ENCODE data around the gene CRAMP1. TPM values are rescaled to one million over a fixed set of nuclear protein-coding genes. Genes with fewer than 3 reads are reported as not detected.
"Not testable (repeated sequence)": the region's sequence is repeated elsewhere in the genome, so short reads cannot be mapped to it uniquely, and the experiment has no call there.

CRAMP1 gene
- total RNA-seq, 2 experiments from 2014 or later: 23.9 to 25.2 TPM

DNA sequence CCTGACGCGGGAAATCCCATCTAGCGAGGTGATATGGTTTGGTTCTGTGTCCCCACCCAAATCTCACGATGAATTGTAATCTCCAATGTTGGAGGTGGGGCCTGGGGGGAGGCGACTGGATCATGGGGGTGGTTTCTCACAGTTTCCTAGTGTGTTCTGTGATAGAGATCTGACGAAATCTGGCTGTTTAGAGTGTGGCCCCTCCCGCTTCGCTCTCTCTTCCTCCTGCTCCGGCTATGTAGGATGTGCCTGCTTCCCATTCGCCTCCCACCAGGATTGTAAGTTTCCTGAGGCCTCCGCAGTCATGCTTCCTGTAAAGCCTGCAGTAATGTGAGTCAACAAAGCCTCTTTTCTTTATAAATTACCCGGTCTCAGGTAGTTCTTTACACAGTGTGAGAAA is 31.9 kb upstream of the CRAMP1 start:
- POLR2A ChIA-PET: no interaction called here
- no peak overlapping the region for H3K27ac Mint-ChIP-seq
- no peaks in the 10 kb centered on the region for H3K9me3 Mint-ChIP-seq (ENCODE audit: insufficient read depth)
- no peak for DNase-seq
- CTCF ChIA-PET: no interaction called here
- no peak for ATAC-seq
- peaks cover 2% of the 10 kb centered on the region for H3K36me3 Mint-ChIP-seq (ENCODE audit: low read depth)
- no peak overlapping the region for H3K4me3 Mint-ChIP-seq
- no peaks in the 10 kb centered on the region for H3K27me3 Mint-ChIP-seq (ENCODE audit: low read depth)
- peaks cover 5% of the 10 kb centered on the region for H3K4me1 Mint-ChIP-seq (ENCODE audit: low read depth)

DNA sequence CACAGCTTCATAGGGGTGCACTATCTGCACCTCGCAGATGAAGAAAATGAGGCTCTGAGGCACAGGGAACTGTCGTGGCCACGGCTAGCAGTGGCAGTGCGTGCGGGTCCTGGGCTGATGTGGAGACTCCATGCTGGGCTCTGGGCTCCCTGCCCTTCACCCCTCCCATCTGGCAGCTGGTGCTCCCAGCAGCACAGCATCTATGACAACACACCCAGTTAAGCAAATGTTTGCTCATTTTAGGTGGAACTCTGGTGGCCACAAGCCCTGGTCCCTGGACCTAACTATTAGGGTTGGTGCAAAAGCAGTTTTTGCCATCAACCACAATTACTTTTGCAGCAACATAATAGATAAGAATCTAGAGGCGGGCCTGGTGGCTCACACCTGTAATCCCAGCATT is 31.2 kb upstream of the CRAMP1 start:
- CTCF ChIA-PET: no interaction called here
- ATAC-seq (no peak), DNase-seq (no peak)
- Mint-ChIP-seq H3K4me3 (no peak overlapping the region), H3K9me3 (ENCODE audit: insufficient read depth) (no peaks in the 10 kb centered on the region), H3K4me1 (ENCODE audit: low read depth) (peaks cover 5% of the 10 kb centered on the region), H3K27me3 (ENCODE audit: low read depth) (no peaks in the 10 kb centered on the region), H3K36me3 (ENCODE audit: low read depth) (peaks cover 2% of the 10 kb centered on the region), H3K27ac (no peak overlapping the region)
- POLR2A ChIA-PET: interaction anchor here (0.6 kb wide), 1 partner anchor 412 kb away, joined by 3 read pairs; no protein-coding TSS in a partner anchor

DNA sequence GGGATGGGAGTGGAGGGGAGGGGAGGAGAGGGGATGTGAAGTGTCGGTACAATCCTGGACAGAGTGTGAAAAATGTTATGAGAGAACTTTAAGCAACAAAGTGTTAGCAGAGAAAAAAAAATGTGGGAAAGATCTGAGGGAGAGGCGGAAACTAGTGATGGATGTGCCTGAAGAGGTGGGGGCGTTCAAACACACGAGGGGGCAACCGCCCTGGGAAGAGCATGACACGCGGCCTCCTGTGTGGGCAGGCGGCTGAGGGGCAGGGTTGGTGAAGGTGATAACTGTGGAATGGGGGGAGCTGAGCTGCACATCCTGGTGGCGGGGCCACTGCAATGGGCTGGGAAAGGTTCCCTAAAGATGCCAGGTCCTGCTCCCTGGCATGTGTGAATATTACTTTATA is 30.4 kb upstream of the CRAMP1 start:
- Mint-ChIP-seq H3K27me3 (ENCODE audit: low read depth) (no peaks in the 10 kb centered on the region), H3K27ac (no peak overlapping the region), H3K4me1 (ENCODE audit: low read depth) (peaks cover 5% of the 10 kb centered on the region), H3K4me3 (no peak overlapping the region), H3K9me3 (ENCODE audit: insufficient read depth) (no peaks in the 10 kb centered on the region), H3K36me3 (ENCODE audit: low read depth) (peaks cover 2% of the 10 kb centered on the region)
- ATAC-seq: no peak
- DNase-seq: no peak
- CTCF ChIA-PET: no interaction called here
- POLR2A ChIA-PET: no interaction called here

DNA sequence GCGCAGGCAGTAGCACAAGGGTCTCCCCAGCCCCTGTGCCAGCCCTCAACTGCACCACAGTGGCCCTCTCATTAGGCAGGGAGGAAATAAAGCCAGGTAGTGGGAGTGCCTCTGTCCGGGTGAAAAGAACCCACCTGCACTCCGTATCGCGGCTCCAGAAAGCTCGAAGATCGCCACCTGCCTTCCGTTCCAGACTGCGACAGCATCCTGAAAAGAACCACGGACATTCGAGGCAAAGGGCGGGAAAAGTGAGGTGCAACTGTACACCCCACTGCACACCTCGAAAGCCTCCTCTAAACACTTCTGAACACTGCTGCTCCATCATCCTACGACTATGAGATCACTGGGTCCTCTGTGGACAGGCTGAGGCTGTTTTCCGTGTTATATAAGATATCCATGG is 29.0 kb upstream of the CRAMP1 start:
- no peak for DNase-seq
- Mint-ChIP-seq H3K4me3 (no peak overlapping the region), H3K36me3 (ENCODE audit: low read depth) (peaks cover 2% of the 10 kb centered on the region), H3K4me1 (ENCODE audit: low read depth) (peaks cover 5% of the 10 kb centered on the region), H3K27ac (no peak overlapping the region), H3K27me3 (ENCODE audit: low read depth) (no peaks in the 10 kb centered on the region), H3K9me3 (ENCODE audit: insufficient read depth) (no peaks in the 10 kb centered on the region)
- CTCF ChIA-PET: no interaction called here
- no peak for ATAC-seq
- POLR2A ChIA-PET: no interaction called here

DNA sequence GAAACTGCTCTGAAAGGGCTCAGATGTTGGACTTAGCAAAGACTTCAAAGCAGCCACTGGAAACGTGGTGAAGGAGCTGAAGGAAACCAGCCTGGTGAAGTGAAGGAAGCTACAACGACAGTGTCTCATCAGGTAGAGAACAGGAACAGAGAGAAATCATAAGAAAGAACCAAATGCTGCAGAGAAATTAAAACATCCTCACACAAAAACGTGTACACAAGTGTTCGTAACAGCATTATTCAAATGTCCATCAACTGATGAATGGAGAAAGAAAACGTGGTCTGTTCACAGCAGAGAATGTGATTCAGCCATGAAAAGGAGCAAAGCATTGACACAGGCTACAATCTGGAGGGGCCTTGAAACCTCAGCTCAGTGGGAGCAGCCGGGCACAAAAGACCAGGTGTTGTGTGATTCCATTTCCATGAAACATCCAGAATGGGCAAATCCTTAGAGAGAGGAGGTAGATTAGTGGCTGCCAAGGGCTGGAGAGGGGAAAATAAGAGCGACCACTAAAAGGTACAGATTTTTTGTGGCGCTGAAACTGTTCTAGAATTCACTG is 27.2 kb upstream of the CRAMP1 start:
- Mint-ChIP-seq H3K27me3 (ENCODE audit: low read depth) (no peaks in the 10 kb centered on the region), H3K9me3 (ENCODE audit: insufficient read depth) (no peaks in the 10 kb centered on the region), H3K36me3 (ENCODE audit: low read depth) (peaks cover 2% of the 10 kb centered on the region), H3K27ac (no peak overlapping the region), H3K4me1 (ENCODE audit: low read depth) (no peaks in the 10 kb centered on the region), H3K4me3 (no peak overlapping the region)
- DNase-seq (no peak), ATAC-seq (no peak)
- ChIA-PET POLR2A (no interaction called here), CTCF (no interaction called here)

DNA sequence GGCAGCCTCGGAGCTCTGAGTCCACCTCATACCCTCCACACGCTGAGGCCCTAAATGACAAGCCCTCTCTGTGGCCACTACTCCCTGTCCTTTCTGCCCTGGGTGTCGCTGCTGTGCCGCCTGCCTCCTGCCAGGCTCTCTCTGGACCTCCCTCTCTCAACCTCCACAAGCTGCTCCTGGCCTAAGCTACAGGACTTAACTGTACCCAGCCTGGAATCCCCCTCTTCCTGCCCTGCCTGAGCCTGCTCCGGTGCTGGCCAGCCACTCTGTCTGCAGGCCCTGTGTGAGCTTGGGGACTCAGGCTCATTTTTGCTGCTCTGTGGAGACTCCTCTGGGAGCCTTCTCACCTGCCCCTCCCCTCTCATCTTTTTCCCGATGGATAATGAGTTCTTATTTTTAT is 21.8 kb upstream of the CRAMP1 start:
- no peak for ATAC-seq
- Mint-ChIP-seq H3K9me3 (ENCODE audit: insufficient read depth) (no peaks in the 10 kb centered on the region), H3K27ac (no peak overlapping the region), H3K4me1 (ENCODE audit: low read depth) (peaks cover 5% of the 10 kb centered on the region), H3K27me3 (ENCODE audit: low read depth) (no peaks in the 10 kb centered on the region), H3K4me3 (no peak overlapping the region), H3K36me3 (ENCODE audit: low read depth) (no peaks in the 10 kb centered on the region)
- CTCF ChIA-PET: no interaction called here
- DNase-seq: no peak
- POLR2A ChIA-PET: no interaction called here

DNA sequence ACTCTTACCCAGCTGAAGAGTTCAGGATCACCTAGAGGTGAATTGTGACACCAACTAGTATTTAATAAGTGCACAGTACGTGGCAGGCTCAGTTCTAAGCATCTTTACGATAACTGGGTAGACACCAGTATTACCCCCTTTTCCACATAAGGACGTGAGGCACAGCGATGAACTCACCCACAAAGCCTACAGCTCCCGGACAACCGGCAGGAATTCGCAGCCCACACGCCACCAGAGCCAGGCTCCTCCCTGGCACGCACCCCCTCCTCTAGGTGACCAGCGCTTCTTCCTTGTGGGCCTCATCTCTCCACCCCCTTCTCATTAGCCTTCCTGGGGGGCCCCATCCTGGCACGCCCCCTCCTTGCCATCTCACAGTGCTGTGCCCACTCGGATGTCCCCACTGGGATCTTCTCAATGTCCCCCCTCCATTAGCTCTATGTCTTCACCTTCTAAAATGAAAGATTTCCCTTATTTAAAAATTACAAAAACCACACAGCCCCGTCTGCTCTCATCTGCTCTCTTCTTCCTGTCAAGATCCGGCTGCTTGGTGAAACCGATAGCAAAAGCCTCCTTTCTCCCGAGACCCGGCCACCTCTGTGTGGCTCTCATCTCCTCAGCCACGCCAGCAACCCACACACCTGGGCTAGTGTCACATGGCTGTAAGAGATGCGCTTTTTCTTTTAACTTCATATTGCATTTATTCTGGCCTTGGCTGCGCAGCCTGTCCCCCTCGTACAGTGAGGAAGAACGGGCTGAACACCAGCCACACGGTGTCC is 21.0 kb upstream of the CRAMP1 start:
- no peak for ATAC-seq
- no peaks in the 10 kb centered on the region for H3K27me3 Mint-ChIP-seq (ENCODE audit: low read depth)

DNA sequence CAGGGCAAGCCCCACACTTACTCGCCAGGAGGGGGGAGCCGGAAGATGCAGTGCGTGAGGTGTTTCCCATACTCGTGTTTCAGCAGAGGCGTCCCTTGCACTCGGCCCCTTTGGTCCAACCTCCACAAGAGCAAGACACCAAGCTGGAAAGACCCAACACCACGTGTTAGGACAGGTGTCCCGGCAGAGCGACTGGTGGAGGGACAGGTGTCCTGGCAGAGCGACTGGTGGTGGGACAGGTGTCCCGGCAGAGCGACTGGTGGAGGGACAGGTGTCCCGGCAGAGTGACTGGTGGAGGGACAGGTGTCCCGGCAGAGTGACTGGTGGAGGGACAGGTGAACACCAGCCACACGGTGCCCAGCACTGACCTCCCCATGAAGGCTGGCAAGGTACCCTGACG is 19.7 kb upstream of the CRAMP1 start:
- Mint-ChIP-seq H3K9me3 (ENCODE audit: insufficient read depth) (no peaks in the 10 kb centered on the region), H3K27me3 (ENCODE audit: low read depth) (no peaks in the 10 kb centered on the region), H3K27ac (no peak overlapping the region), H3K4me1 (ENCODE audit: low read depth) (peaks cover 5% of the 10 kb centered on the region), H3K36me3 (ENCODE audit: low read depth) (no peaks in the 10 kb centered on the region), H3K4me3 (no peak overlapping the region)
- ATAC-seq: no peak
- POLR2A ChIA-PET: no interaction called here
- CTCF ChIA-PET: no interaction called here
- no peak for DNase-seq

More for the DNA sequence above, 21.0 kb upstream of the CRAMP1 start:
- CTCF ChIA-PET: no interaction called here
- H3K9me3 Mint-ChIP-seq (ENCODE audit: insufficient read depth): no peaks in the 10 kb centered on the region
- peaks cover 5% of the 10 kb centered on the region for H3K4me1 Mint-ChIP-seq (ENCODE audit: low read depth)
- no peak overlapping the region for H3K4me3 Mint-ChIP-seq
- no peaks in the 10 kb centered on the region for H3K36me3 Mint-ChIP-seq (ENCODE audit: low read depth)
- DNase-seq: no peak
- POLR2A ChIA-PET: no interaction called here
- H3K27ac Mint-ChIP-seq: no peak overlapping the region

DNA sequence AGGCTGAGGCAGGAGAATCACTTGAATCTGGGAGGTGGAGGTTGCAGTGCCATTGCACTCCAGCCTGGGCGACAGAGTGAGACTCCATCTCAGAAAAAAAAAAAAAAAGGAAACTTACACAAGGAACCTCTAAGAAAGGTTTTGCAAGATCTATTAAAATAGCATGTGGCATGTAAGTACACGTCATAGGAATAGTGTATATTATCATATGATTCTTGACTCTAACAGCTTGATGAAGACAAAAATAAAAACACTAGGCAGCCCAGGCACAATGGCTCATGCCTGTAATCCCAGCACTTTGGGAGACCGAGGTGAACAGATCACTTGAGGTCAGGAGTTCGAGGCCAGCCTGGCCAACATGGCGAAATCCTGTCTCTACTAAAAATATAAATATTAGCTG is 16.6 kb upstream of the CRAMP1 start:
- H3K27ac Mint-ChIP-seq; H3K27me3 Mint-ChIP-seq (ENCODE audit: low read depth); DNase-seq; H3K4me1 Mint-ChIP-seq (ENCODE audit: low read depth); H3K36me3 Mint-ChIP-seq (ENCODE audit: low read depth); H3K9me3 Mint-ChIP-seq (ENCODE audit: insufficient read depth); POLR2A ChIA-PET; ATAC-seq; H3K4me3 Mint-ChIP-seq: not testable (repeated sequence)
- CTCF ChIA-PET: interaction anchor here (0.7 kb wide), 1 partner anchor 232 kb away, joined by 3 read pairs; no protein-coding TSS in a partner anchor

DNA sequence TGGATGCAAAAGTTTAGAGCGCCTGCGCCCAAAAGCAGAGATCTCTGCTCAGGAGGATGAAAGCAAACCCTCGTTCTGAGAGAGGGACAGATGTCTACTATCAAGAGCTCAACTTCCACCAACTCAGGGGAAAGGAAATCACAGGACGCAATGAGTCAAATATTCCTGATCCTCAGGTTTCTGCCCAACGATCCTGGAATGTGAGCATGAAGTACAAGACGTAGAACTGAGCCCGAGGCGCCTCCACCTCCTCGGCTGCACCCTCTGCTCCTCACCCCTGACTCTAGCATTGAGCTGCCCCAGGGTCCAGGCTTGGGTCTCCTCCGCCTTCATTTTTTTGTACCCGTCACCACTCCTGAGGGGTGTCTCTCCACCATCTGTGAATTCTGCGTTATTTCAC is 15.6 kb upstream of the CRAMP1 start:
- no peak overlapping the region for H3K4me3 Mint-ChIP-seq
- ATAC-seq: no peak
- ChIA-PET CTCF (no interaction called here), POLR2A (no interaction called here)
- H3K27me3 Mint-ChIP-seq (ENCODE audit: low read depth): no peaks in the 10 kb centered on the region
- no peaks in the 10 kb centered on the region for H3K36me3 Mint-ChIP-seq (ENCODE audit: low read depth)
- no peaks in the 10 kb centered on the region for H3K9me3 Mint-ChIP-seq (ENCODE audit: insufficient read depth)
- H3K4me1 Mint-ChIP-seq (ENCODE audit: low read depth): peaks cover under 1% of the 10 kb centered on the region
- H3K27ac Mint-ChIP-seq: no peak overlapping the region
- DNase-seq: no peak

DNA sequence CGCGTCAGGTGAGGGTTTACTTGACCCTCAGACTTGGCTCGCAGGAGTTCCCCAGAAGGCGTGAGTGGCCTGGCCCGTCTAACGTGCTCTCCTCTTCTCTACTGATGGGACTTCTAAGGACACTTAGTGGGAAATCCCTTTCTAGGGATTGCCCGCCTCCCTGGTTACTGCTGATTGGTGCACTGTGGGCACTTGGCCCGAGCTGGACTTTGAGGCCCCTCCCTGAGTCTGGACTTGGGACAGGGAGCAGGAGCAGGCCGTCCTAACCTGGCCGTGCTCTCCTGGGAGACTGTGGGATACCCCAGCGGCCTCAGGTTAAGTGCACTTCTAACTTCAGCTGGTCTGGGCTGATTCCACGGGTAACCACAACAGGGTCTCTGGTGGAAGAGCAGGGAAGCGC is 15.0 kb upstream of the CRAMP1 start:
- DNase-seq: no peak
- no peak overlapping the region for H3K27ac Mint-ChIP-seq
- ChIA-PET CTCF (no interaction called here), POLR2A (no interaction called here)
- H3K27me3 Mint-ChIP-seq (ENCODE audit: low read depth): no peaks in the 10 kb centered on the region
- no peak overlapping the region for H3K4me3 Mint-ChIP-seq
- no peaks in the 10 kb centered on the region for H3K9me3 Mint-ChIP-seq (ENCODE audit: insufficient read depth)
- H3K4me1 Mint-ChIP-seq (ENCODE audit: low read depth): no peaks in the 10 kb centered on the region
- no peaks in the 10 kb centered on the region for H3K36me3 Mint-ChIP-seq (ENCODE audit: low read depth)
- no peak for ATAC-seq

DNA sequence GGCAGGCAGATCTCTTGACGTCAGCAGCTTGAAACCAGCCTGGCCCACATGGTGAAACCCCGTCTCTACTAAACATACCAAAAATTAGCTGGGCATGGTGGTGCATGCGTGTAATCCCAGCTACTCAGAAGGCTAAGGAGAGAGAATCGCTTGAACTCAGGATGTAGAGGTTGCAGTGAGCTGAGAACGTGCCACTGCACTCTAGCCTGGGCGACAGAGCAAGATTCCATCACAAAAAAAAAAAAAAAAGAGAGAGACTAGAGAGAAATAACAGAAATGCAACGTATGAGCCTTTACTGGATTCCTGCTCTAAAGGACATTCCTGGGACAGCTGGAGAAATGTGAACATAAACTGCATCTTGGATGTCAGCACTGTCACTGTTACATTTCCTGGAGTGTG is 11.1 kb upstream of the CRAMP1 start:
- DNase-seq (no peak), ATAC-seq (no peak)
- no peak overlapping the region for H3K4me3 Mint-ChIP-seq
- ChIA-PET POLR2A (no interaction called here), CTCF (no interaction called here)
- H3K27ac Mint-ChIP-seq: no peak overlapping the region
- no peaks in the 10 kb centered on the region for H3K4me1 Mint-ChIP-seq (ENCODE audit: low read depth)
- H3K9me3 Mint-ChIP-seq (ENCODE audit: insufficient read depth): no peaks in the 10 kb centered on the region
- no peaks in the 10 kb centered on the region for H3K36me3 Mint-ChIP-seq (ENCODE audit: low read depth)
- no peaks in the 10 kb centered on the region for H3K27me3 Mint-ChIP-seq (ENCODE audit: low read depth)

DNA sequence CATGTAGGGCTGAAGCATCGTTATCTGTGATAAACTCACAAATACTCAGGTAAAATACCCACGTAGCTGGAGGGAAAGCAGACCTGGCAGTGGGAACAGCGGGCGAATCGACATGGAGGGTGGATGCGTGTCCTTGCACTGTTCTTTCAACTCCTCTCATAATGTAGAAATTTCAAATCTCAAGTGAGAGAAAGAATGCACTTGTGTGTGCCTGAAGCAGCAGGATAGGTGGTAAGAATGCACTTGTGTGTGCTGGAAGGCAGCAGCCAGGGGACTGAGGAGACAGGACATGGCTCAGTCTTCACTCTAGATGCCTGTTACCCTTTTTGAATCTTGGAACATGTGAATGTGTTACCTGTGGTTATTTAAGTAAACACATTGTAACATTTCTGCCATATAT is 10.7 kb upstream of the CRAMP1 start:
- ChIA-PET CTCF (no interaction called here), POLR2A (no interaction called here)
- H3K27ac Mint-ChIP-seq: no peak overlapping the region
- no peak for ATAC-seq
- no peaks in the 10 kb centered on the region for H3K4me1 Mint-ChIP-seq (ENCODE audit: low read depth)
- DNase-seq: no peak
- no peak overlapping the region for H3K4me3 Mint-ChIP-seq
- no peaks in the 10 kb centered on the region for H3K27me3 Mint-ChIP-seq (ENCODE audit: low read depth)
- H3K9me3 Mint-ChIP-seq (ENCODE audit: insufficient read depth): no peaks in the 10 kb centered on the region
- no peaks in the 10 kb centered on the region for H3K36me3 Mint-ChIP-seq (ENCODE audit: low read depth)
